ENCODE results near the gene FGF7. TPM values are rescaled to one million over a fixed set of nuclear protein-coding genes. Genes with fewer than 3 reads are reported as not detected.

FGF7 gene
- total and polyA plus RNA-seq, 2 donors (not counting 1 experiment from before 2014, with no cell fraction given), result 0.10 TPM; not detected in 1

DNA sequence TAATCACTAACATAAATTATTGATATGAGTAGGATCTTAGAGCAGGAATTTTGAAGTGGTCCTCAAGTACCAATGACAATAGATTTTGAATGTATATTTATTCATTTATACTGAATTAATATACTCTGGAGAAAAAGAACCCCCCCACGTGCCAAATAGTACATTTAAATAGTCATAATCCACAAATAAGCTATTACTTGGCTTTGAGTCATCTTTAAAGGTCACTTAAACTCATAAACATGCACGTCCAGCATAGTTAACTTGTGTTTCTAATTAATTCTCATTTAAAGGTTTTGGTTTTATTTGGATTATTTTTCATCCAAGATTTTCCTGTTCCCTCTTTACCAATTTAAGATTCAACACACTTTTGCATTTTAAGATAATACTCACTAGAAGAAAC is 35.1 kb downstream of the FGF7 start:
- Histone ChIP-seq H3K9ac (ENCODE audit: low read length) (no peak overlapping the region), H3K9me3 (ENCODE audit: control extremely low read depth in 1 of 3, control insufficient read depth in 2 of 3, insufficient read depth in 1 of 3, low read length in 2 of 3) (no peaks in the 10 kb centered on the region), H3K27me3 (replicated peaks in 1 of 4; ENCODE audit: control extremely low read depth in 1 of 4, control insufficient read depth in 3 of 4, insufficient read depth in 4 of 4, low read length in 3 of 4) (no peaks in the 10 kb centered on the region), H3K4me2 (replicated peaks; ENCODE audit: low read depth, low read length, poor library complexity, severe bottlenecking) (no peak overlapping the region), H3K4me1 (ENCODE audit: control insufficient read depth in 2 of 2, insufficient read depth in 2 of 2, low read length in 2 of 2) (no peaks in the 10 kb centered on the region), H4K20me1 (ENCODE audit: control insufficient read depth, insufficient read depth, low read length, poor library complexity, severe bottlenecking) (no peaks in the 10 kb centered on the region), H3K27ac (ENCODE audit: low read length in 2 of 2) (no peak overlapping the region), H3K79me2 (ENCODE audit: control insufficient read depth, insufficient read depth, low read length) (no peaks in the 10 kb centered on the region), H3K36me3 (replicated peaks in 1 of 2; ENCODE audit: control extremely low read depth in 1 of 2, control insufficient read depth in 1 of 2, extremely low read depth in 1 of 2, insufficient read depth in 2 of 2, low read length in 1 of 2) (no peaks in the 10 kb centered on the region), H2AFZ (ENCODE audit: insufficient read depth, low read depth, low read length, poor library complexity, severe bottlenecking) (no peak overlapping the region), H3K4me3 (ENCODE audit: control extremely low read depth in 1 of 5, extremely low read depth in 1 of 5, insufficient read depth in 1 of 5, low read depth in 2 of 5, low read length in 4 of 5) (no peak overlapping the region)
- H3K4me3 Mint-ChIP-seq, result no peak overlapping the region
- CTCF ChIA-PET, result no interaction called here
- no peaks in the 10 kb centered on the region for H3K9me3 Mint-ChIP-seq (ENCODE audit: insufficient read depth)
- TF ChIP-seq, protein P1, sequence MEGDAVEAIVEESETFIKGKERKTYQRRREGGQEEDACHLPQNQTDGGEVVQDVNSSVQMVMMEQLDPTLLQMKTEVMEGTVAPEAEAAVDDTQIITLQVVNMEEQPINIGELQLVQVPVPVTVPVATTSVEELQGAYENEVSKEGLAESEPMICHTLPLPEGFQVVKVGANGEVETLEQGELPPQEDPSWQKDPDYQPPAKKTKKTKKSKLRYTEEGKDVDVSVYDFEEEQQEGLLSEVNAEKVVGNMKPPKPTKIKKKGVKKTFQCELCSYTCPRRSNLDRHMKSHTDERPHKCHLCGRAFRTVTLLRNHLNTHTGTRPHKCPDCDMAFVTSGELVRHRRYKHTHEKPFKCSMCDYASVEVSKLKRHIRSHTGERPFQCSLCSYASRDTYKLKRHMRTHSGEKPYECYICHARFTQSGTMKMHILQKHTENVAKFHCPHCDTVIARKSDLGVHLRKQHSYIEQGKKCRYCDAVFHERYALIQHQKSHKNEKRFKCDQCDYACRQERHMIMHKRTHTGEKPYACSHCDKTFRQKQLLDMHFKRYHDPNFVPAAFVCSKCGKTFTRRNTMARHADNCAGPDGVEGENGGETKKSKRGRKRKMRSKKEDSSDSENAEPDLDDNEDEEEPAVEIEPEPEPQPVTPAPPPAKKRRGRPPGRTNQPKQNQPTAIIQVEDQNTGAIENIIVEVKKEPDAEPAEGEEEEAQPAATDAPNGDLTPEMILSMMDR (IDR thresholded peaks at IDR 0.05), result no peak
- TF ChIP-seq EZH2 (IDR thresholded peaks at IDR 0.05; ENCODE audit: borderline replicate concordance, insufficient read depth, low read depth, low read length, poor library complexity, severe bottlenecking), result no peak
- POLR2A ChIA-PET, result no interaction called here
- intact Hi-C loops (cut with micrococcal nuclease), result no loop called here
- ATAC-seq (ENCODE audit: low read depth), result no peak
- WGBS (ENCODE audit: insufficient coverage), result no CpG with 5 or more reads among the region's 2 CpGs
- no peaks in the 10 kb centered on the region for H3K4me1 Mint-ChIP-seq
- no peak for DNase-seq
- H3K27me3 Mint-ChIP-seq, result peaks cover 23% of the 10 kb centered on the region
- H3K27ac Mint-ChIP-seq, result no peak overlapping the region

DNA sequence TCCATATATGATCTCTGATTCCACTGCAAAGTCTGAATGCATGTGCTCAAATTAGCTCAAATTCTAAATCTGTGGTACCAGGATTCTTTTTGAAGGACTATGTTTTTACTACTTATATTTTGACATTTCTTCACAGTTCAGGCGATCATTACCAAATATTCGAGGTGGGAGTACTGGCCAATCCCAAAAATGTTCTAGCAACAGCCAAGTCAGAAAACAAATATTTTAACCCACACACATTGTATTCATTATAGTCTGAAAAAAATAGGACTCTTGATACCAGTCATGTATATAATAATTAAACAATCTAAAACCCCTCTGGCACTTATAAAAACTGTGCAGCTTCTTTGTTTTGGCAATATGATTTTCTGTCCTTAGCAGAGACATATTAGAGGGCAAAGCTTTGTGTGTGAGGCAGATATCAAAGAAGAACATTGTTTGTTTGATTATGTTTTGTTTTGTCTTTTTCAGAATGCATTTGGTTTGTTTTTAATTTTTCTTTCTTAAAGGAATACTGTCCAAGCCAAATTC is 37.4 kb downstream of the FGF7 start:
- no peak for DNase-seq
- no peak for TF ChIP-seq EZH2 (IDR thresholded peaks at IDR 0.05; ENCODE audit: borderline replicate concordance, insufficient read depth, low read depth, low read length, poor library complexity, severe bottlenecking)
- TF ChIP-seq, protein P1 (IDR thresholded peaks at IDR 0.05), result no peak
- H3K79me2 ChIP-seq (ENCODE audit: control insufficient read depth, insufficient read depth, low read length), result no peaks in the 10 kb centered on the region
- no peak overlapping the region for H2AFZ ChIP-seq (ENCODE audit: insufficient read depth, low read depth, low read length, poor library complexity, severe bottlenecking)
- H3K27ac Mint-ChIP-seq, result no peak overlapping the region
- no peaks in the 10 kb centered on the region for H3K4me1 Mint-ChIP-seq
- POLR2A ChIA-PET, result no interaction called here
- H3K9ac ChIP-seq (ENCODE audit: low read length), result no peak overlapping the region
- H3K4me2 ChIP-seq (replicated peaks; ENCODE audit: low read depth, low read length, poor library complexity, severe bottlenecking), result no peak overlapping the region
- no peaks in the 10 kb centered on the region for H3K9me3 ChIP-seq (ENCODE audit: control extremely low read depth in 1 of 3, control insufficient read depth in 2 of 3, insufficient read depth in 1 of 3, low read length in 2 of 3)
- intact Hi-C loops (cut with micrococcal nuclease), result no loop called here
- no peaks in the 10 kb centered on the region for H3K4me1 ChIP-seq (ENCODE audit: control insufficient read depth in 2 of 2, insufficient read depth in 2 of 2, low read length in 2 of 2)
- ATAC-seq (ENCODE audit: low read depth), result no peak
- CTCF ChIA-PET, result no interaction called here
- H3K27me3 Mint-ChIP-seq, result peaks cover 14% of the 10 kb centered on the region
- H3K27ac ChIP-seq (ENCODE audit: low read length in 2 of 2), result no peak overlapping the region
- no peaks in the 10 kb centered on the region for H3K9me3 Mint-ChIP-seq (ENCODE audit: insufficient read depth)
- no peak overlapping the region for H3K4me3 ChIP-seq (ENCODE audit: control extremely low read depth in 1 of 5, extremely low read depth in 1 of 5, insufficient read depth in 1 of 5, low read depth in 2 of 5, low read length in 4 of 5)
- no peaks in the 10 kb centered on the region for H3K36me3 ChIP-seq (replicated peaks in 1 of 2; ENCODE audit: control extremely low read depth in 1 of 2, control insufficient read depth in 1 of 2, extremely low read depth in 1 of 2, insufficient read depth in 2 of 2, low read length in 1 of 2)
- H3K27me3 ChIP-seq (replicated peaks in 1 of 4; ENCODE audit: control extremely low read depth in 1 of 4, control insufficient read depth in 3 of 4, insufficient read depth in 4 of 4, low read length in 3 of 4), result no peaks in the 10 kb centered on the region
- 100% methylated on average over 1 of the region's 2 CpGs for WGBS (ENCODE audit: insufficient coverage)
- no peaks in the 10 kb centered on the region for H4K20me1 ChIP-seq (ENCODE audit: control insufficient read depth, insufficient read depth, low read length, poor library complexity, severe bottlenecking)
- H3K4me3 Mint-ChIP-seq, result no peak overlapping the region
